HEK293 (cell line): ENCODE results near the gene FADS1.

Experiments used
- CTCF ChIA-PET: fragments of 350-600 bp; formaldehyde crosslinking; extraction: SDS; loops from one replicate; lab custom pipeline; 2021; ENCODE audit warnings: antibody characterized with exemption; lab: Yijun Ruan, JAX
- POLR2A ChIA-PET: fragments of 300-600 bp; formaldehyde crosslinking; extraction: SDS; loops from one replicate; lab custom pipeline; 2020; ENCODE audit warnings: antibody characterized with exemption, inconsistent platforms; lab: Yijun Ruan, JAX
- H3K27ac ChIP-seq: fragments of 200-500 bp; sonication (Bioruptor generic); 2 replicates; pipeline ENCODE4 v1.5.1; 2014; ENCODE audit warnings: low read depth, low read length, control low read depth, inconsistent platforms; ENCODE audit errors: extremely low read depth
- H3K36me3 ChIP-seq, 2 experiments: fragments of 200-500 bp in 1 of 2; sonication (Bioruptor generic) in 1 of 2; 1 replicate in 1 of 2; 2 replicates in 1 of 2; pipeline ENCODE4 v1.5.1; 2014 to 2017; ENCODE audit warnings: inconsistent platforms in 2 of 2, low read length in 2 of 2; ENCODE audit not compliant: control insufficient read depth in 2 of 2, insufficient read depth in 1 of 2
- H3K4me1 ChIP-seq: fragments of 200-500 bp; sonication (Bioruptor generic); 2 replicates; pipeline ENCODE4 v1.5.1; 2014; ENCODE audit warnings: mild to moderate bottlenecking, low read length, inconsistent platforms; ENCODE audit not compliant: control insufficient read depth, insufficient read depth
- H3K4me3 ChIP-seq: 2 replicates; pipeline ENCODE4 v1.5.1; 2011; ENCODE audit warnings: low read depth, mild to moderate bottlenecking, control low read depth, low read length, moderate library complexity
- H3K9me3 ChIP-seq: fragments of 200-500 bp; sonication (Bioruptor generic); 2 replicates; pipeline ENCODE4 v1.5.1; 2014; ENCODE audit warnings: low read depth, low read length, inconsistent platforms; ENCODE audit not compliant: control insufficient read depth, insufficient read depth
- BCL11B ChIP-seq: fragments of 450-650 bp; formaldehyde crosslinking; IDR thresholded peaks from 2 replicates; pipeline ENCODE4 v1.5.1; 2016; ENCODE audit warnings: low read depth, missing biosample characterization, missing genetic modification characterization
- EGR2 ChIP-seq: fragments of 450-650 bp; formaldehyde crosslinking; IDR thresholded peaks from 2 replicates; pipeline ENCODE4 v1.5.1; 2016; ENCODE audit warnings: low read depth, missing biosample characterization, missing genetic modification characterization
- GLIS1 ChIP-seq: fragments of 450-650 bp; formaldehyde crosslinking; IDR thresholded peaks from 2 replicates; pipeline ENCODE4 v1.5.1; 2016; ENCODE audit warnings: missing biosample characterization, missing genetic modification characterization
- PRDM10 ChIP-seq: fragments of 450-650 bp; formaldehyde crosslinking; IDR thresholded peaks from 2 replicates; pipeline ENCODE4 v1.5.1; 2016; ENCODE audit warnings: missing biosample characterization, missing genetic modification characterization
- WT1 ChIP-seq: fragments of 450-650 bp; formaldehyde crosslinking; IDR thresholded peaks from 2 replicates; pipeline ENCODE4 v1.5.1; 2016; ENCODE audit warnings: missing biosample characterization, missing genetic modification characterization
- ZBTB17 ChIP-seq: fragments of 450-650 bp; formaldehyde crosslinking; IDR thresholded peaks from 2 replicates; pipeline ENCODE4 v1.5.1; 2016; ENCODE audit warnings: missing biosample characterization, missing genetic modification characterization
- ZBTB26 ChIP-seq: fragments of 450-650 bp; formaldehyde crosslinking; optimal IDR thresholded peaks from 2 replicates; pipeline ENCODE3; 2016; ENCODE audit warnings: missing biosample characterization, mild to moderate bottlenecking, missing genetic modification characterization
- ZNF121 ChIP-seq: fragments of 450-650 bp; formaldehyde crosslinking; IDR thresholded peaks from 2 replicates; pipeline ENCODE4 v1.5.1; 2016; ENCODE audit warnings: missing biosample characterization, missing genetic modification characterization
- ZNF155 ChIP-seq: fragments of 450-650 bp; formaldehyde crosslinking; IDR thresholded peaks from 2 replicates; pipeline ENCODE4 v1.5.1; 2016; ENCODE audit warnings: missing biosample characterization, missing genetic modification characterization
- ZNF221 ChIP-seq: fragments of 450-650 bp; formaldehyde crosslinking; IDR thresholded peaks from 2 replicates; pipeline ENCODE4 v1.5.1; 2017; ENCODE audit warnings: missing biosample characterization, missing genetic modification characterization, borderline replicate concordance
- ZNF660 ChIP-seq: fragments of 450-650 bp; IDR thresholded peaks from 2 replicates; pipeline ENCODE4 v1.5.1; 2018; ENCODE audit warnings: missing biosample characterization, mild to moderate bottlenecking, missing genetic modification characterization
- TF ChIP-seq, protein P1 (sequence below): fragments of 450-650 bp; formaldehyde crosslinking; IDR thresholded peaks from 2 replicates; pipeline ENCODE4 v1.5.1; 2017; ENCODE audit warnings: missing biosample characterization, missing genetic modification characterization

The FADS1 gene

DNA sequence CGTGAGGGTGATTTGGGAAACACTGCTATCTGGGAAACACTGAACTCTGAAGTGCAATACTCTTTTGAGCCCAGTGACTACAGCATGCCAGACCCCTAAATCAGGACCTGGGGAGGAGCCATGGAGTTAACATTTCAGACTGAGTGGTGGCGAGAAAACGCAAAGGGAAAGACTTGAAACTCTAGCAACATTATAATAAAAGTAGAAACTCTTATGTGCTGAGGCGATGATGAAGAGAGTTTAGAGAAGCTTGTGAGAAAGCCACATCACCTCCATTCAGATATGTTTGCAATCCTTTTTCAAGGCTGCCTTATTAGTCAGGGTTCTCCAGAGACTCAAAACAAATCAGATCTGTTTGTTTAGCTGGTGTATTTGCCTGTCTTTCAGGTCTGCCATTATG lies 22.2 kb downstream of the FADS1 start:
- Histone ChIP-seq H3K36me3 (peaks cover 0 to 60% of the 10 kb centered on the region in 2 experiments; a peak in 2 of 3 replicates), H3K4me3 (no peak overlapping the region; the same call in 1 of the 2 replicates), H3K9me3 (no peaks in the 10 kb centered on the region)
- POLR2A ChIA-PET, result no interaction called here
- CTCF ChIA-PET, result interaction anchor here (1.1 to 9.0 kb wide), 4 partner anchors 46 to 288 kb away, joined by 3 to 118 read pairs (median 53); no protein-coding TSS in a partner anchor
- TF ChIP-seq, protein P1, sequence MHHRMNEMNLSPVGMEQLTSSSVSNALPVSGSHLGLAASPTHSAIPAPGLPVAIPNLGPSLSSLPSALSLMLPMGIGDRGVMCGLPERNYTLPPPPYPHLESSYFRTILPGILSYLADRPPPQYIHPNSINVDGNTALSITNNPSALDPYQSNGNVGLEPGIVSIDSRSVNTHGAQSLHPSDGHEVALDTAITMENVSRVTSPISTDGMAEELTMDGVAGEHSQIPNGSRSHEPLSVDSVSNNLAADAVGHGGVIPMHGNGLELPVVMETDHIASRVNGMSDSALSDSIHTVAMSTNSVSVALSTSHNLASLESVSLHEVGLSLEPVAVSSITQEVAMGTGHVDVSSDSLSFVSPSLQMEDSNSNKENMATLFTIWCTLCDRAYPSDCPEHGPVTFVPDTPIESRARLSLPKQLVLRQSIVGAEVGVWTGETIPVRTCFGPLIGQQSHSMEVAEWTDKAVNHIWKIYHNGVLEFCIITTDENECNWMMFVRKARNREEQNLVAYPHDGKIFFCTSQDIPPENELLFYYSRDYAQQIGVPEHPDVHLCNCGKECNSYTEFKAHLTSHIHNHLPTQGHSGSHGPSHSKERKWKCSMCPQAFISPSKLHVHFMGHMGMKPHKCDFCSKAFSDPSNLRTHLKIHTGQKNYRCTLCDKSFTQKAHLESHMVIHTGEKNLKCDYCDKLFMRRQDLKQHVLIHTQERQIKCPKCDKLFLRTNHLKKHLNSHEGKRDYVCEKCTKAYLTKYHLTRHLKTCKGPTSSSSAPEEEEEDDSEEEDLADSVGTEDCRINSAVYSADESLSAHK (tag by site-specific recombination), result peak; percentile 85
- no peak for TF ChIP-seq WT1
- TF ChIP-seq, all 188 proteins: peak for 1
- no peak overlapping the region for H3K27ac ChIP-seq
- H3K4me1 ChIP-seq, result 0 out of 2 replicates have a peak, but pooled peaks cover 3% of the 10 kb centered on the region

DNA sequence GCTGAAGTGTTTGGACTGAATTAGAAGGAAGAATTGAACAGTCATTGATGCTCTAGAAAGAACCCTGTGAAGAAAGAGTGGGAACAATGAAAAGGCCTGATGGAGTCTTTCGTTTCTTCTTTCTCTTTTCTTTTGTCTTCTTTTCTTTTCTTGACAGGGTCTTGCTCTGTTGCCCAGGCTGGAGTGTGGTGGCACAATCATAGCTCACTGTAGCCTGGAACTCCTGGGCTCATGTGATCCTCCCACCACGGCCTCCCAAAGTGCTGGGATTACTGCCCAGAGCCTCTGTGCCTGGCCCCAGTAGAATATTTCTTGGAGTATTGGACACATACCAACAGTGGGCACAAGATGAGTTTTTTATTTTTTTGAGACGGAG lies 23.0 kb downstream of the FADS1 start:
- peak; percentile 90 for TF ChIP-seq ZNF121 (tag by site-specific recombination)
- no peak for TF ChIP-seq ZNF155 (tag by site-specific recombination)
- 0 out of 2 replicates have a peak, but pooled peaks have one; percentile 14 for TF ChIP-seq GLIS1 (tag by site-specific recombination)
- ChIA-PET POLR2A (interaction anchor here (3.6 kb wide), 1 partner anchor 22 kb away, joined by 38 read pairs; the partner anchor contains the start of gene FADS1), CTCF (interaction anchor here (0.6 to 9.0 kb wide), 8 partner anchors 21 to 314 kb away, joined by 3 to 118 read pairs (median 7); no protein-coding TSS in a partner anchor)
- Histone ChIP-seq H3K4me1 (0 out of 2 replicates have a peak, but pooled peaks cover 3% of the 10 kb centered on the region), H3K36me3 (peaks cover 0 to 61% of the 10 kb centered on the region in 2 experiments; a peak in 2 of 3 replicates), H3K9me3 (no peaks in the 10 kb centered on the region), H3K27ac (peak overlapping the region; percentile 89; the same call in 1 of the 2 replicates), H3K4me3 (peak overlapping the region; percentile 87)

DNA sequence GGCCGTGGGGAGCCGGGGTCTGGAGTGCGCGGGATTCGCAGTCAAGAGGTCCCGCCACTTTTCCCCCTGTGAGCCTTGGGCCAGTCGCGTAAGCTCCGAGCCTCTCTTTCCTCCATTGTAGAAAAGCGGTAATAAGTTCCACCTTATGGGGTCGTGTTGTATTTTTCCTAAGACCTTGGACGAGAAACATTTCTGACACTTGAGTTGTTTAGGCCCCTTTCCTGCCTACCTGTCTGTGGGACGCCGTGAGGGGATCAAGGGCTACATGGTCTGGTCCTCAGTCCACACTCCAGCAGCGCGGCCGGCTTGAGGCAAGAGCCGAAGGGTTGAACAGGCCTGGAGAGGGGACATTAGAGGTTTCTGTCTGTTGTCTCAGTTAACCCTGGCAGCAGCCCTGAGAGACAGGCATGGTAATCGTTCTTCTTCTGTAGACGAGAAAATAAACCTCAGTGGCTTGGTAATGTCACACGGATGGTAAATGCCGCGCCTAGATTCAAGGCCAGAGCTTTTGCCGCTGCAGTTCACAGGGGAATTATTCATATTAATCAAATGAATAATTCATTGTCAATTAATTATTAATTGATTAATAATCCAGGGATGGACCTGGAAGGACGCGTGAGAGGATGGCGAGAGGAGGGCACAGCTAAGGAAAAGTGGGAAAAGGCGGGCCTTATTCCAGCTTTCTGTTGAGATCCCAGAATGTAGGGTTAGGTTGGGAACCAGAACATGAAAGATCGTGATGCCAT lies 23.5 kb downstream of the FADS1 start:
- Histone ChIP-seq H3K9me3 (no peaks in the 10 kb centered on the region), H3K4me3 (peak overlapping the region; percentile 87), H3K4me1 (0 out of 2 replicates have a peak, but pooled peaks cover 3% of the 10 kb centered on the region)
- no peak for TF ChIP-seq ZNF221 (tag by site-specific recombination)
- no peak for TF ChIP-seq EGR2 (tag by site-specific recombination)
- no peak for TF ChIP-seq BCL11B (tag by site-specific recombination)
- TF ChIP-seq ZBTB26 (tag by site-specific recombination), result peak; percentile 47
- TF ChIP-seq PRDM10 (tag by site-specific recombination), result 0 out of 2 replicates have a peak, but pooled peaks have one; percentile 28
- peak; percentile 31; the same call in 1 of the 2 replicates for TF ChIP-seq ZBTB17 (tag by site-specific recombination)
- 0 out of 2 replicates have a peak, but pooled peaks have one; percentile 18 for TF ChIP-seq ZNF660
- TF ChIP-seq, all 188 proteins: peak for 4
- peak overlapping the region; percentile 89 for H3K27ac ChIP-seq
- ChIA-PET POLR2A (interaction anchor here (1.1 to 3.6 kb wide), 8 partner anchors 8 to 156 kb away, joined by 3 to 38 read pairs (median 5); partner anchors contain the start of genes FADS1 and FADS2), CTCF (interaction anchor here (0.6 to 9.0 kb wide), 9 partner anchors 8 to 601 kb away, joined by 3 to 118 read pairs (median 6); no protein-coding TSS in a partner anchor)
- peaks cover 0 to 61% of the 10 kb centered on the region in 2 experiments; a peak in 2 of 3 replicates for H3K36me3 ChIP-seq
